ENCODE measurements around the gene TRMT1L.

The TRMT1L gene

GRCh38 chr1:185077374-185077773 lies 79.4 kb downstream of the TRMT1L start:
- Histone ChIP-seq H3K27me3 (ENCODE audit: control insufficient read depth in 1 of 2, insufficient read depth in 2 of 2, low read length in 2 of 2) (no peaks in the 10 kb centered on the region), H3K27ac (ENCODE audit: low read depth, low read length) (no peak overlapping the region), H3K9ac (ENCODE audit: low read length) (no peak overlapping the region), H3K4me3 (ENCODE audit: low read depth in 1 of 2, low read length in 2 of 2) (no peak overlapping the region), H3K9me3 (ENCODE audit: low read length) (no peaks in the 10 kb centered on the region), H3K4me1 (ENCODE audit: insufficient read depth, low read length) (no peaks in the 10 kb centered on the region), H3K36me3 (ENCODE audit: insufficient read depth, low read length) (no peaks in the 10 kb centered on the region)

GRCh38 chr1:185075476-185075875 lies 81.3 kb downstream of the TRMT1L start:
- H3K9me3 ChIP-seq (ENCODE audit: low read length): no peaks in the 10 kb centered on the region
- no peaks in the 10 kb centered on the region for H3K4me1 ChIP-seq (ENCODE audit: insufficient read depth, low read length)
- H3K27ac ChIP-seq (ENCODE audit: low read depth, low read length): no peak overlapping the region
- no peaks in the 10 kb centered on the region for H3K27me3 ChIP-seq (ENCODE audit: control insufficient read depth in 1 of 2, insufficient read depth in 2 of 2, low read length in 2 of 2)
- no peaks in the 10 kb centered on the region for H3K36me3 ChIP-seq (ENCODE audit: insufficient read depth, low read length)
- H3K9ac ChIP-seq (ENCODE audit: low read length): no peak overlapping the region
- H3K4me3 ChIP-seq (ENCODE audit: low read depth in 1 of 2, low read length in 2 of 2): no peak overlapping the region

- Histone ChIP-seq H3K9me3 (ENCODE audit: low read length) (no peaks in the 10 kb centered on the region), H3K4me1 (ENCODE audit: insufficient read depth, low read length) (no peaks in the 10 kb centered on the region), H3K4me3 (ENCODE audit: low read depth in 1 of 2, low read length in 2 of 2) (no peak overlapping the region), H3K27me3 (ENCODE audit: control insufficient read depth in 1 of 2, insufficient read depth in 2 of 2, low read length in 2 of 2) (no peaks in the 10 kb centered on the region), H3K27ac (ENCODE audit: low read depth, low read length) (no peak overlapping the region), H3K36me3 (ENCODE audit: insufficient read depth, low read length) (no peaks in the 10 kb centered on the region), H3K9ac (ENCODE audit: low read length) (no peak overlapping the region)
Measured at GRCh38 chr1:185074307-185074706, 82.4 kb downstream of the TRMT1L start.

- no peak overlapping the region for H3K9ac ChIP-seq (ENCODE audit: low read length)
- no peaks in the 10 kb centered on the region for H3K36me3 ChIP-seq (ENCODE audit: insufficient read depth, low read length)
- H3K4me1 ChIP-seq (ENCODE audit: insufficient read depth, low read length): no peaks in the 10 kb centered on the region
- H3K4me3 ChIP-seq (ENCODE audit: low read depth in 1 of 2, low read length in 2 of 2): no peak overlapping the region
- no peak overlapping the region for H3K27ac ChIP-seq (ENCODE audit: low read depth, low read length)
- no peaks in the 10 kb centered on the region for H3K9me3 ChIP-seq (ENCODE audit: low read length)
- H3K27me3 ChIP-seq (ENCODE audit: control insufficient read depth in 1 of 2, insufficient read depth in 2 of 2, low read length in 2 of 2): no peaks in the 10 kb centered on the region
Measured at GRCh38 chr1:185073725-185074124, 83.0 kb downstream of the TRMT1L start.

GRCh38 chr1:185070051-185070450 lies 86.7 kb downstream of the TRMT1L start:
- Histone ChIP-seq H3K36me3 (ENCODE audit: insufficient read depth, low read length) (no peaks in the 10 kb centered on the region), H3K9ac (ENCODE audit: low read length) (no peak overlapping the region), H3K27me3 (ENCODE audit: control insufficient read depth in 1 of 2, insufficient read depth in 2 of 2, low read length in 2 of 2) (no peaks in the 10 kb centered on the region), H3K9me3 (ENCODE audit: low read length) (no peaks in the 10 kb centered on the region), H3K4me1 (ENCODE audit: insufficient read depth, low read length) (no peaks in the 10 kb centered on the region), H3K4me3 (ENCODE audit: low read depth in 1 of 2, low read length in 2 of 2) (no peak overlapping the region), H3K27ac (ENCODE audit: low read depth, low read length) (no peak overlapping the region)

GRCh38 chr1:185069202-185069772 lies 87.5 kb downstream of the TRMT1L start:
- no peak overlapping the region for H3K4me3 ChIP-seq (ENCODE audit: low read depth in 1 of 2, low read length in 2 of 2)
- no peaks in the 10 kb centered on the region for H3K9me3 ChIP-seq (ENCODE audit: low read length)
- no peaks in the 10 kb centered on the region for H3K27me3 ChIP-seq (ENCODE audit: control insufficient read depth in 1 of 2, insufficient read depth in 2 of 2, low read length in 2 of 2)
- H3K27ac ChIP-seq (ENCODE audit: low read depth, low read length): no peak overlapping the region
- no peaks in the 10 kb centered on the region for H3K4me1 ChIP-seq (ENCODE audit: insufficient read depth, low read length)
- no peaks in the 10 kb centered on the region for H3K36me3 ChIP-seq (ENCODE audit: insufficient read depth, low read length)
- no peak overlapping the region for H3K9ac ChIP-seq (ENCODE audit: low read length)

- no peaks in the 10 kb centered on the region for H3K9me3 ChIP-seq (ENCODE audit: low read length)
- H3K27ac ChIP-seq (ENCODE audit: low read depth, low read length): no peak overlapping the region
- no peaks in the 10 kb centered on the region for H3K27me3 ChIP-seq (ENCODE audit: control insufficient read depth in 1 of 2, insufficient read depth in 2 of 2, low read length in 2 of 2)
- no peak overlapping the region for H3K9ac ChIP-seq (ENCODE audit: low read length)
- H3K36me3 ChIP-seq (ENCODE audit: insufficient read depth, low read length): no peaks in the 10 kb centered on the region
- no peaks in the 10 kb centered on the region for H3K4me1 ChIP-seq (ENCODE audit: insufficient read depth, low read length)
- no peak overlapping the region for H3K4me3 ChIP-seq (ENCODE audit: low read depth in 1 of 2, low read length in 2 of 2)
Measured at GRCh38 chr1:185068341-185068740, 88.4 kb downstream of the TRMT1L start.

Measured in muscle layer of colon (tissue), 2 donors.